ENCODE data around the gene LMF2.
"Not testable (repeated sequence)": the region's sequence is repeated elsewhere in the genome, so short reads cannot be mapped to it uniquely, and the experiment has no call there.

LMF2 gene

DNA sequence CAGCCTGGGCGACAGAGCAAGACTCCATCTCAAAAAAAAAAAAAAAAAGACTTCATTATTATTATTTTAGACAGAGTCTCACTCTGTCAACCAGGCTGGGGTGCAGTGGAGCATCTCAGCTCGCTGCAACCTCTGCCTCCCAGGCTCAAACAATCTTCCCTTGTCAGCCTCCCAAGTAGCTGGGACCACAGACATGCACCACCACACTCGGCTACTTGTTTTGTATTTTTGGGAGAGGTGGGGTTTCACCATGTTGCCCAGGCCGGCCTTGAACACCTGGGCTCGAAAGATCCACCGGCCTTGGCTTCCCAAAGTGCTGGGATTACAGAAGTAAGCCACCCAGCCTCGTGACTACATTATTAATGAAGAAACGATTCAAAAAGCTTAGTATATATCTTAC, 27.6 kb upstream of the LMF2 start:
- DNase-seq (ENCODE audit: low read depth in 2 of 2) = no peak

- DNase-seq (ENCODE audit: low read depth in 2 of 2) = not testable (repeated sequence)
Measured at GRCh38 chr22:50533856-50534711, 26.6 kb upstream of the LMF2 start.

- no peak for DNase-seq (ENCODE audit: low read depth in 2 of 2)
Measured at GRCh38 chr22:50532824-50533796, 25.6 kb upstream of the LMF2 start.

DNA sequence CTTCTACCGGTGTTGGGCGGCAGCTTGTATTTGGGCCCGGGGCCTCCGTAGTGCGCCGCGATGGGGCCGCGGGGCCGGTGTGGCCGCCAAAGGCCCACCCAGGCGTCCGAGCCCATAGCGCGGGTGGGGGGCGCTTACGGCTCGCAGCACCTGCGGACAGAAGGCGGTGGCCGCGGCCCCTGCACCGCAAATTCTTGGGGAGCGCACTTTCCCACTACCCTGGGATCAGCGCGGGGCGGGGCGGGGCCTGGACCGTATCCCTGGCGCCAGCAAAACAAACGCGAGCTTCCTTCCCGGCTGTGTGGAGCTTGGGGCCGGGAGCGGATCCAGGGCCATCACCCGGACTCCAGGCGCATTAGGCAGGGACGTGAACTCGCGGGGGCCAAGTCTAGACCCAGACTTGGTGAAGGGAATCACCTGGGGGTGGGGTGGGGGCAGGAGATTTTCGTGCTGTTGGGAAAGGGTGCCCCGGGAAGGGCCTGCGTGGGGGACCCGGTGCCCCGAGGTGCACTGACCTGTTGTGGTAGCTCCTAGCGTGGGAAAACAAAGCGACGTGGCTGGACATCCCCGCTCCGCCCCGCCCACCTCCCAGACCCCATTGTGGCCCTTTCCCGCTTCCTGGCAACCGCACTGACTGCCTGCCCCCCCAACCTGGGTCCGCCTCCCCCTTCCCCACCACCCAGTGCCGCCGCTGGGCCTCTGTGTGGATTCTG, 24.6 kb upstream of the LMF2 start:
- no peak for DNase-seq (ENCODE audit: low read depth in 2 of 2)

DNA sequence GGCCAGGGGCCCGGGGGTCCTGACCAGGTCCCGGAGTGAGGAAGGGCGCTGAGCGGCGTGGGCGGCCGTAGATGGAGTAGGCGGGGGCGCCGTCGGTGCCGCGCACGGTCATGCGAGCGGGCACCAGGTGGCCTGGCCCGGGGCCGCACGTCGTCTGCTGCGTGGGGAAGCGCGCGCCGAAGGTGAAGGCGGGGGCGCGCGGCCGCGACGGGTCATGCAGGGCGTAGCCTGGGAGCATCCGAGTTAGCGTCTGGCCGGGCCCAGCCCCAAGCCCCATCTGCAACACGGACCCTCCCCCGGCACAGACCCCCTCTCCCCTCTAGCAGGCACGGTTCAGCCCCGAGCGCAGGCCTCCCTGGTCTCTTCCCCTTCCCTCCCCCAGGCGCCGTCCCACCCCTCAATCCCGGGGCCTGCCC, 24.1 kb upstream of the LMF2 start:
- peak in 1 of 2 donors; percentile 47 for DNase-seq (ENCODE audit: low read depth in 2 of 2)

GRCh38 chr22:50530877-50531545, 23.5 kb upstream of the LMF2 start:
- DNase-seq (ENCODE audit: low read depth in 2 of 2) = peak; percentile 56 to 59

DNA sequence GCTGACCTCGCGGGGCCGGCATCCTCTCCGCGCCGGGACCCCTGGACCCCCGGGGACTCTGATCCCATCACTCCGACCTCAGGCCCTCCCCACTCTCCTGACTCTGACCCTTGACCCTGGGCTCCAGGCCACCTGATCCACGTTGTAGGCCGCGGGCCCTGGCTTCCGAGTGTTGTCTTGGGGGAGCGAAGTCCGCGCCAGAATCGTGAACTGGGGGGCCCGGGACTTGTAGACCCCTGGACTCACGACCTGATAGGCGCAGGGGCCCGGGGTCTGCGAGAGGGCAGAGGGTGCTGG, 23.0 kb upstream of the LMF2 start:
- no peak for DNase-seq (ENCODE audit: low read depth in 2 of 2)

GRCh38 chr22:50529897-50530579, 22.5 kb upstream of the LMF2 start, which contains the start of gene TYMP:
TYMP (minus strand) TSS chr22:50530012; CDS start chr22:50529709, 303 bp downstream.
- DNase-seq (ENCODE audit: low read depth in 2 of 2) = no peak

DNA sequence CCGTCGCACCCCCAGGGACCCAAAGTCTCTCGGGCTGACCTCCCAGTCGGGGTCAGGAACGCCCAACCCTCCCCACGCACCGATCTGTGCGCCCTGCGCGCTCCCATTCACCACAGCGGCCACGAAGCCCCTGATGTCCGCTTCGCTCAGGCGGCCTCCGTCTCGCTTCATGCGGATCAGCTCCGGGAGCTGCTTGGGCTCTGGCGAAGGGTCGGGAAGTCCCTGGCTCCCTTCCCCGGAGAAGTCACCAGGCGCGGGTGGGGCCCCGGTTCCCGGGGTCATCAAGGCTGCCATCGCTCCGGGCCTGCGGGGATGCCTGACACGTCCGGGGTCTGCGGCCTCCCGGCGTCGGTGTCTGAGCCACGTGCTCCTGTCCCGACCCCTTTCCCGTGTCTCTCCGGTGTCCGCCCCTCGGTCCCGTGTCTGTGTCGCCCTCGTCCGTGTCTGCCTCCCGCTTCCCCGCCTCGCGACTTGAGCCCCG, 22.0 kb upstream of the LMF2 start:
- DNase-seq (ENCODE audit: low read depth in 2 of 2) = no peak

GRCh38 chr22:50528682-50529415, 21.3 kb upstream of the LMF2 start:
- no peak for DNase-seq (ENCODE audit: low read depth in 2 of 2)

GRCh38 chr22:50527921-50528681, 20.6 kb upstream of the LMF2 start:
- DNase-seq (ENCODE audit: low read depth in 2 of 2) = no peak

DNA sequence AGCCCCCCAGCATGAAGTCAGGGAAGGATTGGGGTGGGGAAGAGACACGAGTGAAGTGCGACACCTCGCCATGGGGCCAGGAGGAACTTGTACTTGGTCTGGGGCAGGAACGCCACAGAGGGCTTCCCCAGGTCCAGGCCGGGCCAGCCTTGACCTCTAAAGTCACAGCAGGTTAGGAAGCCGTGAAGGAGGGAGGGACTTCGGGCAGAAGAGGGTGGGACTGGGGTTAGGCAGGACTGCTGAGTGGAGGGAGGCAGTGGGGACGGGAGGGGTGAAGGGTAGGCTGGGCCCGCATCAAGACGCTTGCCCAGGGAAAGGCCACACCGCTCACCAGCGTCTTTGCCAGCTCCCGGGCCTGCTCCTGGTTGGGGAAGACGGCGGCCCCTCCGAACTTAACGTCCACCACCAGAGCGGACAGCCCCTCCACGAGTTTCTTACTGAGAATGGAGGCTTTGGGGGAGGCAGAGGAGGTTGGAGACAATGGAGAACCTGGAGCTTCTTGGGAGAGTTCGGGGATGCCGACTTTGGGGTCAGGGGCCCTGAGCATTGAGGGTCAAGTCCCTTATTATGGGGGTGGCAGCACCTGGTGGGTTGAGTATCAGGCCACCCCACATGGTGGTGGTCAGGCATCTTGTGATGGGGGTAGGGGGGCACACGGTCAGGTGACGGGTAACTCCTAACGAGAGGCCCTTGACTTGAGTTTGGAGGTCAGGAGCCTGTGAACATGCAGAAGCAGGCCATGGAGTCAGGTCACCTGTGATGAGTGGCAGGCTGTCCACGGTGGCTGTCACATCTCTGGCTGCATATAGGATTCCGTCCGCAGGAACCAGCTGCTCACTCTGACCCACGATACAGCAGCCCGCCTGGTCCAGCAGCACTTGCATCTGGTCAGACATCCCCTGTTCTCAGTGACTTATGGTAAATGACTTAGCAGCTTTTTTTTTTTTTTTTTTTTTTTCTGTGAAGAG, 19.6 kb upstream of the LMF2 start:
- no peak for DNase-seq (ENCODE audit: low read depth in 2 of 2)

- peak; percentile 64 to 75 for DNase-seq (ENCODE audit: low read depth in 2 of 2)
Measured at GRCh38 chr22:50526108-50526833, 18.8 kb upstream of the LMF2 start.

DNA sequence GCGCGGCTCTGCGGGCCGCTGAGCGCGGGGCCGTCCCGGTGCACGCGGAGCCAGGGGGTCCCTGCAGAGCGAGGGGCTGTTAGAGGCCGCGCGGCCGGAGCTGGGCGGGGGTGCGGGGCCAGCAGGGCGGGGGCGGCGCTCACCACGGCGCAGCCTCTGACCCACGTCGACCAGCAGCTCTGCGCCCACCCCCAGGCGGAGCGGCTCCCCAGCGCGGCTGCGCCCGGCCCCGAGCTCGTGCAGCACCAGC, 18.3 kb upstream of the LMF2 start:
- DNase-seq (ENCODE audit: low read depth in 2 of 2) = no peak

- DNase-seq (ENCODE audit: low read depth in 2 of 2) = peak; percentile 95 to 98
Measured at GRCh38 chr22:50525104-50525857, 17.8 kb upstream of the LMF2 start, which contains the start of gene SCO2. SCO2 (minus strand) TSS chr22:50525598; CDS start chr22:50524411, 1,187 bp downstream.

DNA sequence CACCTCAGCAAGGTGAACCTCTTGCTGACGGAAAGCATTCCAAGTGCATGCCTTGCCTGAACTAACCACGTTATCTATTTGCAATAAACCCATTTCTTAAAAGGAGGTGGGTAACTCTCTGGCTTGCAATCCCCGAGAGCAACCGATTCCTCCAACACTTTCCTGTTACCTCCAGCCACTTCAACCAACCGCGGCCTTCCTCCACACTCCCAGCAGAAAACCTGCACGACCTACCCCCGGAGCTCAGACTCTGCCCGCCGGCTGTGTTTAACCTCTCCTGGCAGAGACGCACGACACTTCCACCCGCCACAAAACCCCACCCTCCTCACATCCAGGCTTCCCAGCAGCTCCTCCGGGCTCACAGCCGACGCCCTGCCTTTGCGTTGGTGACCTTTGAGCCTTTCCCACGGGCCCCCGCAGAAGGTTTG, 17.2 kb upstream of the LMF2 start:
- no peak for DNase-seq (ENCODE audit: low read depth in 2 of 2)
